ENCODE data around the gene TMOD3. TPM values are rescaled to one million over a fixed set of nuclear protein-coding genes. Genes with fewer than 3 reads are reported as not detected.

Gene TMOD3
- total and polyA plus RNA-seq, 2 experiments from 2014 or later = 26.1 to 29.9 TPM

GRCh38 chr15:51833772-51834171 lies 4.3 kb downstream of the TMOD3 start (continued):
- TF ChIP-seq, protein P1, sequence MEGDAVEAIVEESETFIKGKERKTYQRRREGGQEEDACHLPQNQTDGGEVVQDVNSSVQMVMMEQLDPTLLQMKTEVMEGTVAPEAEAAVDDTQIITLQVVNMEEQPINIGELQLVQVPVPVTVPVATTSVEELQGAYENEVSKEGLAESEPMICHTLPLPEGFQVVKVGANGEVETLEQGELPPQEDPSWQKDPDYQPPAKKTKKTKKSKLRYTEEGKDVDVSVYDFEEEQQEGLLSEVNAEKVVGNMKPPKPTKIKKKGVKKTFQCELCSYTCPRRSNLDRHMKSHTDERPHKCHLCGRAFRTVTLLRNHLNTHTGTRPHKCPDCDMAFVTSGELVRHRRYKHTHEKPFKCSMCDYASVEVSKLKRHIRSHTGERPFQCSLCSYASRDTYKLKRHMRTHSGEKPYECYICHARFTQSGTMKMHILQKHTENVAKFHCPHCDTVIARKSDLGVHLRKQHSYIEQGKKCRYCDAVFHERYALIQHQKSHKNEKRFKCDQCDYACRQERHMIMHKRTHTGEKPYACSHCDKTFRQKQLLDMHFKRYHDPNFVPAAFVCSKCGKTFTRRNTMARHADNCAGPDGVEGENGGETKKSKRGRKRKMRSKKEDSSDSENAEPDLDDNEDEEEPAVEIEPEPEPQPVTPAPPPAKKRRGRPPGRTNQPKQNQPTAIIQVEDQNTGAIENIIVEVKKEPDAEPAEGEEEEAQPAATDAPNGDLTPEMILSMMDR (conservative IDR thresholded peaks at IDR 0.05; ENCODE audit: low read depth in 2 of 2) = no peak
- TF ChIP-seq STAT1 (IDR thresholded peaks at IDR 0.05; ENCODE audit: unreplicated experiment) (no peak), CREB1 (CRISPR knock-in tag; IDR thresholded peaks at IDR 0.05; ENCODE audit: low read depth) (no peak), EZH2 (IDR thresholded peaks at IDR 0.05; ENCODE audit: low read depth, unreplicated experiment) (no peak), JUNB (IDR thresholded peaks at IDR 0.05; ENCODE audit: unreplicated experiment) (no peak), NANOG (IDR thresholded peaks at IDR 0.05; ENCODE audit: borderline replicate concordance) (no peak)

- no peak overlapping the region for H3K4me3 ChIP-seq
- no peak overlapping the region for H2AFZ ChIP-seq
- DNase-seq (ENCODE audit: low spot score) (no peak), ATAC-seq (peak; percentile 49)
- H3F3A ChIP-seq (replicated peaks; ENCODE audit: low read depth) = no peaks in the 10 kb centered on the region
- peaks cover 46% of the 10 kb centered on the region for H3K4me1 ChIP-seq (ENCODE audit: insufficient read depth)
- H3K9me2 ChIP-seq (ENCODE audit: insufficient read depth) = no peaks in the 10 kb centered on the region
- Mint-ChIP-seq H3K4me3 (no peak overlapping the region), H3K9me3 (no peaks in the 10 kb centered on the region), H3K27me3 (ENCODE audit: insufficient read depth, low read depth, poor library complexity) (peaks cover 2% of the 10 kb centered on the region), H3K4me1 (peaks cover 55% of the 10 kb centered on the region), H3K36me3 (ENCODE audit: low read depth) (no peaks in the 10 kb centered on the region), H3K27ac (no peak overlapping the region)
- H3K27me3 ChIP-seq (ENCODE audit: insufficient read depth) = no peaks in the 10 kb centered on the region
- H3K27ac ChIP-seq (ENCODE audit: low read depth) = no peak overlapping the region
- no peak overlapping the region for H3K4me2 ChIP-seq
- peaks cover 39% of the 10 kb centered on the region for H4K20me1 ChIP-seq (replicated peaks; ENCODE audit: insufficient read depth)
- no peaks in the 10 kb centered on the region for H3K36me3 ChIP-seq (ENCODE audit: insufficient read depth)
- peaks cover 96% of the 10 kb centered on the region for H3K79me2 ChIP-seq (replicated peaks; ENCODE audit: insufficient read depth)
- TF ChIP-seq, protein P2, sequence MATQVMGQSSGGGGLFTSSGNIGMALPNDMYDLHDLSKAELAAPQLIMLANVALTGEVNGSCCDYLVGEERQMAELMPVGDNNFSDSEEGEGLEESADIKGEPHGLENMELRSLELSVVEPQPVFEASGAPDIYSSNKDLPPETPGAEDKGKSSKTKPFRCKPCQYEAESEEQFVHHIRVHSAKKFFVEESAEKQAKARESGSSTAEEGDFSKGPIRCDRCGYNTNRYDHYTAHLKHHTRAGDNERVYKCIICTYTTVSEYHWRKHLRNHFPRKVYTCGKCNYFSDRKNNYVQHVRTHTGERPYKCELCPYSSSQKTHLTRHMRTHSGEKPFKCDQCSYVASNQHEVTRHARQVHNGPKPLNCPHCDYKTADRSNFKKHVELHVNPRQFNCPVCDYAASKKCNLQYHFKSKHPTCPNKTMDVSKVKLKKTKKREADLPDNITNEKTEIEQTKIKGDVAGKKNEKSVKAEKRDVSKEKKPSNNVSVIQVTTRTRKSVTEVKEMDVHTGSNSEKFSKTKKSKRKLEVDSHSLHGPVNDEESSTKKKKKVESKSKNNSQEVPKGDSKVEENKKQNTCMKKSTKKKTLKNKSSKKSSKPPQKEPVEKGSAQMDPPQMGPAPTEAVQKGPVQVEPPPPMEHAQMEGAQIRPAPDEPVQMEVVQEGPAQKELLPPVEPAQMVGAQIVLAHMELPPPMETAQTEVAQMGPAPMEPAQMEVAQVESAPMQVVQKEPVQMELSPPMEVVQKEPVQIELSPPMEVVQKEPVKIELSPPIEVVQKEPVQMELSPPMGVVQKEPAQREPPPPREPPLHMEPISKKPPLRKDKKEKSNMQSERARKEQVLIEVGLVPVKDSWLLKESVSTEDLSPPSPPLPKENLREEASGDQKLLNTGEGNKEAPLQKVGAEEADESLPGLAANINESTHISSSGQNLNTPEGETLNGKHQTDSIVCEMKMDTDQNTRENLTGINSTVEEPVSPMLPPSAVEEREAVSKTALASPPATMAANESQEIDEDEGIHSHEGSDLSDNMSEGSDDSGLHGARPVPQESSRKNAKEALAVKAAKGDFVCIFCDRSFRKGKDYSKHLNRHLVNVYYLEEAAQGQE (IDR thresholded peaks at IDR 0.05; ENCODE audit: unreplicated experiment) = no peak
- TF ChIP-seq JUNB (IDR thresholded peaks at IDR 0.05; ENCODE audit: unreplicated experiment) = no peak
- no peak for TF ChIP-seq ETS1 (IDR thresholded peaks at IDR 0.05)
- TF ChIP-seq, protein P1 (conservative IDR thresholded peaks at IDR 0.05; ENCODE audit: low read depth in 2 of 2) = no peak
- TF ChIP-seq ZNF462 (CRISPR knock-in tag; IDR thresholded peaks at IDR 0.05) = no peak
- no peak for TF ChIP-seq CREB1 (CRISPR knock-in tag; IDR thresholded peaks at IDR 0.05; ENCODE audit: low read depth)
- TF ChIP-seq EZH2 (IDR thresholded peaks at IDR 0.05; ENCODE audit: low read depth, unreplicated experiment) = no peak
Observed at GRCh38 chr15:51837792-51838251, 8.4 kb downstream of the TMOD3 start.

Measured in GM23338 (cell line).